GM21723 (cell line): Measurements from ENCODE around the gene GPS1.

Source experiments
- ATAC-seq: cut with Tn5 transposase; IDR thresholded peaks from one replicate; pipeline ENCODE4 v1.9.1; 2021; ENCODE audit warnings: mild to moderate bottlenecking, moderate library complexity; ENCODE audit not compliant: unreplicated experiment

GPS1 gene

DNA sequence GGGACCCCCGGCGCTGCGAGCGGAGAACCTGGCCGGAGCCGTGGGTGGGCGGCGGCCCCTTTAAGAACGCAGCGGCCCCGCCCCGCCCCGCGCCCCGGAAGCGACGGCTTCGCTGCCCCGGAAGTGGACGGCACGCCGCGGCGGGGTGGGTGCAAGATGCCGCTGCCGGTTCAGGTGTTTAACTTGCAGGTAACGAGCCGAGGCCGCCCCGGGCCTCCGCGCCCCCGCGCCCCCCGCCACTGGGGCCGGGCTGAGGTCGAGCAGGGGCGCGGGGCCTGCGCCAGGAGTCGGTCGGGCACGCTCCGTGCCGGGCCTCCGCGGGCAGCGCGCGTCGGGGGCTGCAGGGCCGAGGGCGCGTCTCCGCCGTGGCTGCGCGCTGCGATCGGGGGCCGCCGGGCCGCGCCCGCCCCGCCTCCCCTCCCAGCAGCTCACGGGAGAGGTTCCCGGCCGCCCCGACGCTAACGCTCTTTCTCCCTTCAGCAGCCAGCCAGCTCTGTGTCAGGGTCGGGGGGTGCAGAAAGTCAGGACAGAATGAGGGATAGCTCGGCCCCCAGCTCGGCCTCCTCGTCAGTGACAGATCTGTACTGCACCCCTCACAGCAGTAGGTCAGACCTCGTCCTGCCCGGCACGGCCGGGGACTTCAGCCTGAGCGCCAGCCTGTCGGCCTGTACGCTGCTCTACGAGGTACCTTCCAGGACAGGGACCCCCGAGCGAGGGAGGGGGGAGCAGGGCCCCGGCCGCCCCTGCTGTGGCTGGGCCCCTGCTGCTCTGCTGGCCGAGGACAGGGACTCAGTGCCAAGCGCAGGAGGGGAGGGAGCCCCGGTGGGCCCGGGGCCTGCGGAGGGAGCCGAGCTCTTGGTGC, at the start of gene GPS1, which contains the start of gene RFNG:
TSS of gene GPS1 (plus strand) at position 123 of the 862 bp plus-strand sequence. CDS start at position 157, 34 bp downstream.
TSS of gene RFNG (minus strand) at position 36 of the 862 bp plus-strand sequence. CDS start 45 bp downstream, outside the sequence.
- peak; percentile 52 for ATAC-seq

DNA sequence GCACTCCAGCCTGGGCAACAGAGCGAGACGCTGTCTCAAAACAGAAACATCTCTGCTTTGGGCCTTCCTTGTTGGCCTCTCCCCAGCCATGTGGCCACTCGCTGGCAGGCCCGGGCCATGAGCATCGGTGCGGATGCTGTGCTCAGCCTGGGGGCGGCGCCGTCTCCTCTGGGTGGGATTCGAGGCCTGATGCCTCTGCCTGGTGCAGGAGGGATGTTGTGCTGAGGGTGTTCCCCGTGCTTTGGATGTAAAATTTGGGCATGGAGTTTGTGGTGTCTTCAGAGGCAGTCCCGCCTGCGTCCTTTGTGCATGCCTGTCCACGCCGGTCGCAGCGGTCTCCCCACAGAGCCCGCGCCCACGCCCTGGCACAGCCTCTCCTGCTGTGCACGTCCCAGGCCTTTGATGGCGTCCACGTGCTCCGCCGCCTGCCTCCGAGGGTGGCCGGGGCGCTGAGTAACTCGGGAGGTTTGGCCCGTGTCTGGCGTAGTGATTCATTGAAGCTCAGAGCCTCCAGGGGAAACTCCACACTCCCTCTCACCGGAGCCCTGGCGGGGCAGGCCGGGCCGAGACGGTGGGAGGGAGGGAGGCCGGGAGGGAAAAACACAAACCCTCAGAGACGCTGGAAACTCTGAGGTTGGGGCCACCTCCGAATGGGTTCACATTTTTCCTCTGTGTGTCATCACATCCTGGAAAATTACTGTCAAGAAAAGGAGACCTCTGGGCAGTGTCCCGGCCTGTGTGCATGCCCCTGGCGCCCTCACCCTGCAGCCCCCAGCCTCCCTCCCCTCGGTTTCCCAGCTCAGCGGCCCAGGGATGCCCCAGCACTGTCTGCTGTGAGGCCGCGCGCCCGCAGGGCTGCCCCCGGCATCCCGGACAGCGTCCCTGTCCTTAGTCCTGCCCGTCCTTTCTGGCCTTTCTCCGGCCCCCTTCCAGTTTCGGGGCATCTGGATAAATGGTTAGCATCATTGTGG, 48.0 kb upstream of the GPS1 start:
- no peak for ATAC-seq

DNA sequence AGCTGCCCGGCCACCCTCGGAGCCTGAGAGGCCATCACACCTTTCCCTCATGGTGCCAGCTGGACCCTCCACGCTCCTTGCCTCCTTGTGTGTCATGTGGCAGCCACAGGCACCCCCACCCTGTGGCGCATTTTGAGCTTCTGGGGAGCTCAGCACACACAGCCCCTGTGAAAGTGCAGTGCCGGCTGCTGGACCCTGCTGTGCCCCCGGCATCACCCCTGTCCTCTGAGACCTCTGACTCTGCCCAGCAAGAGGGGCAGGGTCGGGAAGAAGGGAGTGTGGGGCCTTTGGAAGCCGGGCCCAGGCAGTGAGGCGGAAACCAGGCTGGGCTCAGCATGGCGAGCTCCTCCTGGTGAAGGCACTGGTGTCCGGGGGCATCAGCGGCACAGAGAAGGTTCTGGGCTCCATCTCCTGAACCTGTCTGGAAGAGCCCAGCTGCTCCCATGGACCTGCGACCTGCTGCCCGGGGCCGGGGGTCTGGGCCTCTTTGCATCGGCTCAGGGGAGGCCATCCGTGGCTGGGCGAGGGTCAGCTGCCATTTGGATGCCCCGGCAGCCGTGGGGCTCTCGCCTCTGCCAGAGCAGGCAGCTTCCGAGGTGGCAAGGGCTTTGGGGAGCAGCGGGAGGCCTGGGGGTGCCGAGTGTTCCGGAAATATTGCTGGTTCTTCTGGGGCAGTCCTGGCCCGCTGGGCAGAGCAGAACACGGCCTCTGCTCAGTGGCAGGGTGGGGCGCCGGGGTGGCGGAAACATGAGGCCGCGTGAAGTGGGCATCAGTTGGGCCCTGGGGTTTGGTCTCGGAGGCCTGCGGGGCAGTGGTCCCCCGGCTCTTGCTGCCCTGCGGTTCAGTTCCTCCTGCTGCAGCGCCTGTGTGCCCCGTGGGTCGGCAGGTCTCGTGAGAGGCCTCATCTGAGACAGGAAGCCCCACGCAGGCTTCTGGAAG, 46.9 kb upstream of the GPS1 start:
- ATAC-seq = no peak

DNA sequence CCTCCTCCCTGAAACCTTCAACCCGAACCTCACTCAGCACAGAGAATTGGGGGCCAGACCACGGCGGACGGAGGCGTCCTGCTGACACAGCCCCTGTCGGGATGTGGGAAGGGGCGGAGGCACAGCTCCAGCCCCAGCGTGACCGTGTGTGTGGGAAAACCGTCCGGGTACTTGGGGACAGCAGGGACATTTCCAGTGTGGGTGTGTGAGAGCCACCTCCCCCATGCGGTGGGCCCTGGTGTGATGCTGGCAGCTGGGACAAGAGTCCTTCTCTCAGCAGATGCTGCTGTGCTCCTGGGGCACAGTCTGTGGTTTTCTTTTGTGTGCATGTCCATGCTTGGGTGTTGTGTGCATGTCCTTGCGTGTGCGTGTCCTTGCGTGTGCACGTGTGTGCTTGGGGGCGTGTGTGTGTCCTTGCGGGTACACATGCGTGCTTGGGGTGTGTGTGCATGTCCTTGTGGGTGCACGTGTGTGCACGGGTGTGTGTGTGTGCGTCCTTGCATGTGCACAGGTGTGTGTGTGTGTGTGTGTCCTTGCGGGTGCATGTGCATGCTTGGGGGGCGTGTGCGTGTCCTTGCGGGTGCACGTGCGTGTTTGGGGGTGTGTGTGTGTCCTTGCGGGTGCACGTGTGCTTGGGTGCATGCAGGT, 45.9 kb upstream of the GPS1 start:
- ATAC-seq = no peak

DNA sequence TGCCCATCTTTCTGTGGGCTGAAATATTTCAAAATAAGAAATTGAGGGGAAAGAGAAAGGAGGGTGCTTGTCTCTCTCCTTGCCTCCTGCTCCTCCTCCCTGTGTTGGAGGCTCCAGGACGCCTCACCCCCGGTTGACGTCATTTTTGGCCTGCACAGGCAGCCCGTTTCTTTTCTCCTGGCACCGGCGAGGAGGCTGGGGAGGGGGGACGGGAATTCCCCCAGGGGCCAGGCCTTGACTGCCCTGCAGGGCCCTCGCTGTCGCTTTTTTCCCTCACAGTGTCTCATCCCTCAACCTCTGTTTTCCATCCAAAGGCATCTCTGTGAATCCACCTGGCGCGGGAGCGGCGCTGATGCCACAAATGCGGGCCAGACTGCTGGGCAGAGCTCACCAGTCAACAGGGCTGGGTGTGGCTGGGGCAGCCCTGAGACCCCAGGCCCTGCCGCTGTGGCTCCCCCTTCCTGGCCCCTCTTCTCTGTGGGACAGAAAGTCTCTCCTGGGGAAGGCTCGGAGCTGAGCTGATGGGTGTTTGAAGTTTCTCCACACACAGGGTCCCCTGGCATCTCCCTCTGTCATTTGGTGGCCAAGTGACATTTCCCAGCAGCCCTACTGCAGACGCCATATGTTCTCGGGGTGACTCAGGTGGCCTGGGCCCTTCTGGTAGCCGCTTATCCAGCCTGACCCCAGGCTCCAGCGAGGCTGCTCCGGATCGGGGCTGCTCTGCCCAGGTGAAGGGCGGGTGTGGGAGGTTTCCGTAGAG, 45.0 kb upstream of the GPS1 start:
- no peak for ATAC-seq

DNA sequence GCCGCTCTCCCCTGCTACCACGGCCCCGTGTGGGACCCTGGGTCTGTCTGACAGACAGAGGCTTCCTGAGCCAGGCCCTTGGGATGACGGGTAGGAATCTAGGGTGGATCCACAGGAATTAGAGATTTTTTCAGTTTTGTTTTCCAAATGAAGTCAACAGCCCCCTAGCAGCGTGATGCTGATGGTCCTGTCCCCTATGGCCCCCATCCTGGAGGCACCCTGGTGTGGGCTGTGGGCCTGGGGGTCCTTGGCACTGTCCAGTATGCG, 44.5 kb upstream of the GPS1 start:
- ATAC-seq = no peak

DNA sequence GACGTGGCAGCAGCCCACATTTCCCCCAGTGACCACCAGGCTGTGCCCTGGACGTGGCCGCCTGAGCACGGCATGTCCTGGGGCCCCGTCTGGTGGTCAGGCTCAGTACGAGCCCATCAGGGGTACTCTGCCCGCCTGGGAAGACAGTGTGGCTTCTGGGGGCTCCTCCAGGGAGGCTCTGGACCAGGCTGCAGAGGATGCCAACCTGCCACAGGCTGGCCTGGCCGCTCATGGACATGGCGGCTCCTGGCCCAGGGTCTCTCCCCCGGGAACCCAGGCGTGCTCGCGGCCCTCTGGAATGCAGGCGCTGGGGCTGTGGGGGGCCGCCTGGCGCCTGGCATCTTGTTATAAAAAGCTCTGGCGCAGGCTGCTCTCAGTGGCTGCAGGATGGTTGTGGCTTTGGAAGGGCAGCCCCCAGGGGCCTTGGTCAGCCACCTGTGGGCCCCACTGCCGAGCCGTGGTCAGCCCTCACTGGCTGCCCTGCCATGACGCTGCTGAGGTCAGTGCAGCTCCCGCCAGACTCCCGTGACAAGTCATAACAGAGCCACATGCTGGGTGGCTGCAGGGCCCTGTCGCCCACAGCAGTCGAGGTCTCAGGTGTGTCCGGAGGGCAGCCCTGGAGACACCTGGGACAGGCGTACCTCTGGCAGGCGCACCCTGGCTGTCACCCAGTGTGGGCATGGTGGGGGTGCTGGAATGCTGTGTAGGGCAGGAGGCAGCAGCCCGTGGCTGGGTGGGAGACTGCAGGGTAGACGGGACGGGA, 44.0 kb upstream of the GPS1 start:
- no peak for ATAC-seq

DNA sequence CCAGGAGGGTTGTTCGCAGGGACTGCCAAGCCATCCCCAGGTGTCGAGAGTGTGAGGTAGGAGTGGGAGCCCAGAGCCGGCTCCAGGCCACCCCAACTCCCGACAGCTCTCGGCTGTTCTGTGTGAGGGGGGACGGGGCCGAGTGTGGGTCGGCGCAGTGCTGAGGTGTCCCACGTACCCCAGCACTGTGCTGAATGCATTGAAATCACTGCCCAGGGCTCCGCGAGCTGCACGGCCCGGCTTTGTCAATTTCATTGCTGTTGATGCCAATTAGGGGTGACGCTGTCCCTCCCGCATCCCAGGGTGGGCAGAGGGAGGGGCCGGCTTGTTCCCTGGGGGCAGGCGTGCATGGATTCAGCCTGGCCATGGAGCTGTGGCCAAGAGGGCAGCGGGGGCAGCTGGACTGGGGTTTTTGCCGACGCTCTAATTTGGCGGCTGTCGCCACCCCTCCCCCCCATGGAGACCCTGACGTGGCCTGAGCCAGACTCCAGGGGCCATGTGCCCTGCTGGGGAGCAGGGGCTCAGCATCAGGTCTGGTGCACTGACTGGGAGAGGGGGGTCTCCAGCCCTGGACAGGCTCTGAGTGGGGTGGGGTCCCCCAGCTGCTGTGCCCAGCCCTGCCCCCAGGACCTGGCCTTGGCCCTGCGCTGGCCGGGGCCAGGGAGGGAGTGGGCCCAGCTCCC, 43.3 kb upstream of the GPS1 start:
- ATAC-seq = no peak

DNA sequence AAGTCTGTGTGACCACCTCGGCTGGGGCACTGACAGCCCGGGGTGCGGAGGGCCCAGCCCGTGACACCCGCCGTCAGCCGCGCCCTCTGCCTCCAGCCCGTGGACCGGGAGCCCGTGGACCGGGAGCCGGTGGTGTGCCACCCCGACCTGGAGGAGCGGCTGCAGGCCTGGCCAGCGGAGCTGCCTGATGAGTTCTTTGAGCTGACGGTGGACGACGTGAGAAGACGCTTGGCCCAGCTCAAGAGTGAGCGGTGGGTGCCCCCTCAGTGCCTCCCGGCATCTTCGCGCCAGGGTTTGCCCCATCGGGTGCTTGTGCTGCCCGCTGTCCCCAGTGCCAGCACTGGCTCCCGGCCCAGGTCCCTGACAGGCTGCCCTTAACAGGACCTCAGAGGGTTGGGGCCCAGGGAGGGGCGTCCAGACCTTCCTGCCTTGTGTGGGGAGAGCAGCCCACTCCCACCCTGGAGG, 42.7 kb upstream of the GPS1 start:
- no peak for ATAC-seq

DNA sequence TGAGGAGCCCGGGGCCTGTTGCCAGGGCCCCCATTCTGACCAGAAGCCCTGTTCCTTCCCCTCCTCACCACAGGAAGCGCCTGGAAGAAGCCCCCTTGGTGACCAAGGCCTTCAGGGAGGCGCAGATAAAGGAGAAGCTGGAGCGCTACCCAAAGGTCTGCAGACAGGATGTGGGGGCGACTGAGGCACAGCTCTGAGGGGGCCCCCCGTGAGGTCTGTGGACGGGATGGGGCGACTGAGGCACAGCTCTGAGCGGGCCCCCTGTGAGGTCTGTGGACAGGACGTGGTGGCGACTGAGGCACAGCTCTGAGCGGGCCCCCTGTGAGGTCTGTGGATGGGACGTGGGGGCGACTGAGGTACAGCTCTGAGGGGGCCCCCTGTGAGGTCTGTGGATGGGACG, 42.3 kb upstream of the GPS1 start:
- no peak for ATAC-seq

DNA sequence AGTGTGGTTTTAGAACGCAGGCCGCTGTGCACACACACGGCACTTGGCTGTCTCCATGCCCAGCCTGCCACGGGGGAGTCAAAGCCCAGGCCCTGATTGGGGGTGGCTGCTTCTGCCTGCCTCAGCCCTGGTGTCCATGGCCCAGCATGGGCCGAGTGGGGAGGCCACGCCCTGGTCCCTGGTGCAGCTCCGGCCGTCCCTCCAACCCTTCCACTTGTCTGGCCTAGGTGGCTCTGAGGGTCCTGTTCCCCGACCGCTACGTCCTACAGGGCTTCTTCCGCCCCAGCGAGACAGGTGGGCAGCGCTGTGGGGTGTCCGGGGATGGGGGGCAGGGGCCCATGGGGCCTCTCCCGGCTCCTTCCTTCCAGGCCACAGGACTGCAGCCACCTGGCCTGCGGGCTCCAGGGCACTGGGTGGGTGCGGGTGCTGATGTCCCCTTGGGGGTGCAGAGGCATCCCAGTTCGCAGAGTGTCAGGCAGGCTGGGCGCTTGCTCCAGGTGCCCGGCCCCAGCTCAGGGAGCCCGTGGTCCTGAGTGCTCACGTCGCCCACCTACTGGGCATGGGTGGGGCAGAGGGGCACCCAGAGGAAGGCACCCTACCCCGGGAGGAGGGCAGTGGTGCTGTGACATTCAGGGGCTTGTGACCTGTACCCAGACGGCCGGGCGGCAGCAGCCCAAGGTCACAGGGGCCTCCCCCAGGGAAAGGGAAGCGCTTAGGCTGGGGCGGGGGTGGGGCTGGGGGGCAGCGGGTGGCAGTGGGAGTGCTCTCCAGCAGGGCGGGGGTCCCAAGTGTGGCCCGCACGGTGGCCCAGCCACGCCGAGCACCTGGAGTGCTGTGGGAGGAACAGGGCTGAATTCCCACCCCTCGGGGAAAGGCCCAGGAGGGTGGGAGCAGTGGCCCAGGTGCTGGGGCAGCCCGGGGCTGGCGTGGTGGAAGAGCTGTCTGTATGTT, 40.8 kb upstream of the GPS1 start:
- ATAC-seq = no peak

DNA sequence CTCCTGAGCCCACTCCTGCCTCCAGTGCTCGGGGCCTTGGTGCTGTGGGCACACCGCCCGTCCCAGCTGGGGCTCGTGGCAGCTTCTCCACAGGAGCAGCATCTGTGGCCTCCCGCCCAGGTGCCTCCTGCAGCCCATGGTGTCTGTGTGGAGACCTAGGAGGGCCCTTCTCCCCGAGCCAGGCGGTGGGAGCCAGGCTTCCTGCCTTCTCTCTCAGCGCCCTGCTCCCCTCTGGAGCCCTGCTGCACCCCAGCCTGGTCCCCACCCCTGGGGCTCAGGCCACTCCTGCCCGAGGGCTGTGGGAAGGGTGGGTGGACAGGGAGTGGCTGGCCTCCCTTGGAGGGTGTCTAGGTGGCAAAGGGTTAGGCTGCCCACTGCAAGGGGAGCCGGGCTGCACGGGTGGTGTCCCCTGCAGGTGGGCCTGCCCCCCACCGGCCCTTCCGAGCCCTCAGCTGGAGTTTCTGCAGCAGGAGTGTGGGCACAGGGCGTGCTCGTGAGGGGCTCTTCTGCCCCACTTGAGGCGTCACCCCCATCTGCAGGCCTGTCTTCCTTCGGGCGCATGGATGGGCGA, 40.0 kb upstream of the GPS1 start:
- ATAC-seq = no peak

DNA sequence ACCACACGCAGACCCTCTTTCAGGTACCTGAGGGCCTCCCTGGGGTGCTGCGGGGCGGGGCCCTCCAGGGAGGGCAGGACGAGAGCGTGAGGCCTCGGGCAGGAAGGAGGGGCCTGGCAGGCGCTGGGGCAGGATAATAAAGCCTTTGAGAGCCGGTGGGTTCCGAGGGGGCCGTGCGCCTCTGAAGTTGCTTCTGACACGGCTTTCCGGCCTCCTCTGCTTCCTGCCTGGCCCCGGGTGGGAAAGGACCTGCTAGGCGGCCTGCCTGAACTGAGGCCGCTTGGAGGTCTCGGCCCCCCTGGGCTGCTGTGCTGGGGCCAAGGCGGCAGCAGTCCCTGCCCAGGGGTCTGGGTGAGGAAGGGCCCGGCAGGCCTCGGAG, 39.4 kb upstream of the GPS1 start:
- ATAC-seq = no peak

DNA sequence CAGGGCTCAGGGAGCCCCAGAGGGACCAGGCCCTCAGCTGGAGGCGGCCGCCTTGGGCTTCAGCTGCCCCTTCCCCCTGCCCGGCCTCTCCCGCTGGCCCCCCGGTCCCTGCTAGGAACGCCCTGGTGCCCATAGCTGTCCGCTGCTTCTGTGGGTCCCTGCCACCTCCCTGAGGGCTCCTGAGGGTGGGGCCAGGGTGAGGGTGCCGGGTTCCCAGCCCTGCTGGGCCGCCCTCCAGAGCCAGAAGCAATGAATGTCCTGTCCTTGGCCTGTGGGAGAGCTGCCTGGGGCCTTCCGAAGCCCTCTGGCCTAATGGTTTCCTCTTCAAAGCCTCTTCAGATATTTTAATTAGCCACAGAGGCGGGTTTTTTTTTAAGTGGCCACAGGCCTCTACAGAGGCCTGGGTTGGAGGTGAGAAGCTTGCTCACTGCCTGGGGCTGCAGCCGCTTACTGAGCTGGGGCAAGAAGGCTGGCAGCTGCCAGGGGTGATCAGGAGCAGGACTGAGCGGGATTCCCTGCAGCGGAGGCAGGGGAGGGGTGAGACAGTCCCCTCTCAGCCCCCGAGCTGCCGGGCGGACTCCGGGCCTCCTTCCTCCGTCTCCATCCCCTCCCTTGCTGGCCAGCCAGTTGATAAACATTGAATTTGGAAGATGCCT, 38.9 kb upstream of the GPS1 start:
- ATAC-seq = no peak

DNA sequence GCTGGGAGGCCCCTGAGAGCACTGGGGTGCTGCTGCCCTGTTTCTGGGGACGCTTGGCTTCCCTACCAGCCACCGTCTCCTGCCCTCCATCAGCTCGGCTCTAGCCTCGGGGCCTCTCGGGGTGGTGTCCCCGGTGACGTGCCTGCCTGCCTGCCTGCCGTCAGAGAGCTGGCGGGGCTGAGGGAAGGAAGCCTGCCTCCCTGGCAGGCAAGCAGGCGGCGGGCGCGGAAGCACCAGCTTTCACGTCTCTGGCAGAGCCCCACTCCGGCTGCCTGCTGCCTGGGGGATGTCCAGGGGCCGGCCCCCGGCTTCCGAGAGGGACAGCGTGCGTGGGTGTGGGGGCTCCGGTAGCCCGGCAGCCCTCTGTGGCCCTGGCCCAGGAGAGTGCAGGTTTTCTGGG, 38.4 kb upstream of the GPS1 start:
- no peak for ATAC-seq

DNA sequence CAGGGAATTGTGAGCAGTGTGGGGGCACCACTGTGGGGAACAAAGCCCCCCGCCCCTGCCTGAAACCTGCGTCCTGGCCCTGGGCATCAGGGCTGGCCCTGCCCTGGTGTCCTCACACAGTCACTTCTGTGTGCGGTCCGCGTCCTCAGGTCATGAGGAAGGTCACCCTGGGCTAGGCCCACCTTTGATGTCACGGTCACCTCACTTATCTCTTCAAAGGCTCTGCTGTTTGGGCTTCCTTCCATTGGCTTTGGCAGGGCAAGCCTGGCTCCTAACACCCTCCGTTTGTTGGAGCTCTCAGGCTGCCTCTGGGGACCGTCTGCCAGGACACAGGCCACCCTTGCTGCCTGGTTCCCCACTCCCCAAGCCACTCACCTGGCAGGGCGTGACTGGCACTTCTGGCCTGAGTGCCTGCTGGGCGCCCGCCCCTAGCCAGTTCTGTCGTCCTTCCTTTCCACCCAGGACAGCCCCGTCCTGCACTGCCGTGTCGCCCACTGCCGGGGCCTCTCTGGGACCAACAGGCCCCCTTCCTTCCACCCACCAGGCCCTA, 37.9 kb upstream of the GPS1 start:
- no peak for ATAC-seq
